Adrenal gland (tissue), 12 donors: Measurements from ENCODE around the gene TBCK. TPM values are rescaled to one million over a fixed set of nuclear protein-coding genes. Genes with fewer than 3 reads are reported as not detected.

Experiments
- DNase-seq, 7 donors: peaks; one replicate each; pipeline ENCODE4 v3.0.0-alpha.2; 2019 to 2020
- H3K27ac ChIP-seq, 5 donors: fragments of 200-600 bp; sonication (generic) in 4 of 5; 1 replicate in 3 of 5; 2 replicates in 2 of 5; pipeline versions ENCODE4 v1.5.1 to v1.8.0; 2016 to 2020; ENCODE audit warnings: mild to moderate bottlenecking in 1 of 5
- H3K27me3 ChIP-seq: fragments of 200-600 bp; 2 replicates; pipeline ENCODE4 v1.8.0; 2021
- H3K36me3 ChIP-seq, 2 donors: fragments of 200-600 bp; replicated peaks in 1 of 2; 1 replicate in 1 of 2; 2 replicates in 1 of 2; pipeline versions ENCODE4 v1.5.1 to v1.8.0; 2018 to 2022
- H3K4me1 ChIP-seq, 2 donors: fragments of 200-600 bp; replicated peaks in 1 of 2; 1 replicate in 1 of 2; 2 replicates in 1 of 2; pipeline versions ENCODE4 v1.5.1 to v1.8.0; 2018 to 2021
- H3K4me3 ChIP-seq, 4 donors: fragments of 200-600 bp; sonication (generic) in 3 of 4; one replicate each; pipeline ENCODE4 v1.5.1; 2016 to 2018
- H3K9me3 ChIP-seq, 3 donors: fragments of 200-600 bp; sonication (generic) in 1 of 3; replicated peaks in 1 of 3; 1 replicate in 2 of 3; 2 replicates in 1 of 3; pipeline versions ENCODE4 v1.5.1 to v1.8.0; 2016 to 2021
- CTCF ChIP-seq, 6 experiments: fragments of 450-650 bp in 4 of 6; fragments of 200-600 bp in 2 of 6; sonication (generic) in 1 of 6; IDR thresholded peaks; 1 replicate in 5 of 6; 2 replicates in 1 of 6; pipeline versions ENCODE4 v1.5.1 to v1.8.0; 2016 to 2021; ENCODE audit warnings: antibody characterized with exemption in 6 of 6, mild to moderate bottlenecking in 2 of 6, moderate library complexity in 1 of 6
- POLR2A ChIP-seq, 2 donors: fragments of 450-650 bp; IDR thresholded peaks; one replicate each; pipeline ENCODE4 v1.6.1; 2017; ENCODE audit warnings: antibody characterized with exemption in 2 of 2, mild to moderate bottlenecking in 2 of 2, moderate library complexity in 1 of 2
- WGBS, 4 donors: extraction: QIAGEN DNeasy Blood & Tissue Kit in 2 of 4; methylation state at CpG; one replicate each; pipeline versions ENCODE4 v1.1.5 to v1.1.7; 2013 to 2017; 5-methylcytosine and 5-hydroxymethylcytosine counted together
- intact Hi-C, 2 donors: fragments of 100-400 bp; cut with DNase I; formaldehyde crosslinking; loops; one replicate each; pipeline versions ENCODE4 v1.14.1 to v1.15.0; 2022 to 2023
- polyA plus RNA-seq, 3 donors: library from polyadenylated mRNA; stranded (reverse); fragments of 200-250 nt in 2 of 3; fragments of 350-450 nt in 1 of 3; fragmentation: Illumina TruSeq in 1 of 3; extraction: RNeasy Lipid Tissue Mini Kit (QIAGEN cat#74804) in 1 of 3; gene quantifications; one replicate each; pipeline ENCODE4 v1.2.3, GENCODE V29; 2013 to 2014
- total RNA-seq, 9 donors: library from RNA; depleted of rRNA in 4 of 9; stranded (reverse); fragments of >200 nt in 4 of 9; fragments of 120-200 nt in 1 of 9; fragmentation: NEBNext Ultra II Directional in 1 of 9; extraction: Animal tissue kit (Norgen Biotek cat#: 25700) in 1 of 9; gene quantifications; one replicate each; pipeline versions ENCODE4 v1.1.0 to v1.2.4, GENCODE V29; 2013 to 2023
- donor health status: healthy with polysubstance abuse.
- donor health status: Bipolar disorder and iron deficiency.
- donor health status: DM: yes; HTN: yes; CAD: no.
- donor health status: DM: no; HTN: no; CAD: no.
- donor health status: DM: no; HTN: no; CAD: no.
- donor health status: DM: yes; HTN: yes; CAD: no.

TBCK gene
- total and polyA plus RNA-seq, 12 donors, result 12.6 to 76.3 (median 39.8) TPM

GRCh38 chr4:106362086-106362825 lies 46.2 kb upstream of the TBCK start:
- Histone ChIP-seq H3K36me3 (no peaks in the 10 kb centered on the region), H3K4me1 (peaks cover 0 to 5% of the 10 kb centered on the region in 2 donors), H3K9me3 (no peaks in the 10 kb centered on the region), H3K27me3 (no peaks in the 10 kb centered on the region), H3K27ac (no peak overlapping the region), H3K4me3 (no peak overlapping the region)
- TF ChIP-seq POLR2A (IDR thresholded peaks at IDR 0.05), result no peak
- WGBS, 4 donors, result 71 to 76% (median 73%) methylated on average over 3 of the region's 3 CpGs
- intact Hi-C loops, result no loop called here
- DNase-seq, result no peak

GRCh38 chr4:106358899-106359298 lies 42.9 kb upstream of the TBCK start:
- Histone ChIP-seq H3K9me3 (no peaks in the 10 kb centered on the region), H3K36me3 (no peaks in the 10 kb centered on the region), H3K27ac (no peak overlapping the region), H3K4me3 (no peak overlapping the region), H3K4me1 (no peaks in the 10 kb centered on the region), H3K27me3 (no peaks in the 10 kb centered on the region)
- no peak for TF ChIP-seq CTCF (IDR thresholded peaks at IDR 0.05)
- intact Hi-C loops, result no loop called here
- WGBS, 4 donors, result 63 to 84% (median 67%) methylated on average over 1 of the region's 1 CpG
- no peak for DNase-seq

GRCh38 chr4:106355193-106355592 lies 39.2 kb upstream of the TBCK start:
- H3K4me3 ChIP-seq, result peak overlapping the region in 1 of 4 donors; percentile 31
- H3K36me3 ChIP-seq, result no peaks in the 10 kb centered on the region
- intact Hi-C loops, result no loop called here
- no peak for TF ChIP-seq CTCF (IDR thresholded peaks at IDR 0.05)
- TF ChIP-seq POLR2A (IDR thresholded peaks at IDR 0.05), result no peak
- no peaks in the 10 kb centered on the region for H3K27me3 ChIP-seq
- no peaks in the 10 kb centered on the region for H3K9me3 ChIP-seq
- H3K27ac ChIP-seq, result no peak overlapping the region
- peak in 3 of 7 donors; percentile 3 to 17 (median 15) for DNase-seq
- H3K4me1 ChIP-seq, result no peaks in the 10 kb centered on the region
- WGBS, 4 donors, result 50 to 74% (median 65%) methylated on average over 4 of the region's 4 CpGs

GRCh38 chr4:106353786-106354185 lies 37.8 kb upstream of the TBCK start:
- no peaks in the 10 kb centered on the region for H3K4me1 ChIP-seq
- H3K9me3 ChIP-seq, result no peaks in the 10 kb centered on the region
- 94 to 97% (median 96%) methylated on average over 1 of the region's 1 CpG for whole genome bisulfite sequencing, 4 donors
- intact Hi-C loops, result no loop called here
- no peak overlapping the region for H3K27ac ChIP-seq
- no peak for DNase-seq
- peaks cover 0 to under 1% of the 10 kb centered on the region in 2 donors for H3K36me3 ChIP-seq
- no peak for TF ChIP-seq POLR2A (IDR thresholded peaks at IDR 0.05)
- TF ChIP-seq CTCF (IDR thresholded peaks at IDR 0.05), result no peak
- H3K4me3 ChIP-seq, result no peak overlapping the region
- no peaks in the 10 kb centered on the region for H3K27me3 ChIP-seq

GRCh38 chr4:106351016-106351415 lies 35.0 kb upstream of the TBCK start:
- Histone ChIP-seq H3K4me1 (no peaks in the 10 kb centered on the region), H3K9me3 (peaks cover 0 to 5% (median 0%) of the 10 kb centered on the region in 3 donors), H3K36me3 (peaks cover 0 to 17% of the 10 kb centered on the region in 2 donors), H3K27ac (no peak overlapping the region), H3K4me3 (no peak overlapping the region), H3K27me3 (no peaks in the 10 kb centered on the region)
- DNase-seq, result no peak
- intact Hi-C loops, result no loop called here
- no peak for TF ChIP-seq POLR2A (IDR thresholded peaks at IDR 0.05)
- TF ChIP-seq CTCF (IDR thresholded peaks at IDR 0.05), result no peak
